Activated CD4-positive, alpha-beta T cell treated with anti-CD3 and anti-CD28 coated beads, Interleukin-2, amount 50 U/mL, for 48 hours (primary cell): ENCODE results near the gene PATJ.
A peak's percentile ranks its signal among the peaks of the same experiment; 100 is the strongest.
"Not testable (repeated sequence)": the region's sequence is repeated elsewhere in the genome, so short reads cannot be mapped to it uniquely, and the experiment has no call there.

Experiments
- DNase-seq, 2 experiments: peaks; one replicate each; pipeline ENCODE4 v3.0.0-alpha.2; 2020

The PATJ gene

DNA sequence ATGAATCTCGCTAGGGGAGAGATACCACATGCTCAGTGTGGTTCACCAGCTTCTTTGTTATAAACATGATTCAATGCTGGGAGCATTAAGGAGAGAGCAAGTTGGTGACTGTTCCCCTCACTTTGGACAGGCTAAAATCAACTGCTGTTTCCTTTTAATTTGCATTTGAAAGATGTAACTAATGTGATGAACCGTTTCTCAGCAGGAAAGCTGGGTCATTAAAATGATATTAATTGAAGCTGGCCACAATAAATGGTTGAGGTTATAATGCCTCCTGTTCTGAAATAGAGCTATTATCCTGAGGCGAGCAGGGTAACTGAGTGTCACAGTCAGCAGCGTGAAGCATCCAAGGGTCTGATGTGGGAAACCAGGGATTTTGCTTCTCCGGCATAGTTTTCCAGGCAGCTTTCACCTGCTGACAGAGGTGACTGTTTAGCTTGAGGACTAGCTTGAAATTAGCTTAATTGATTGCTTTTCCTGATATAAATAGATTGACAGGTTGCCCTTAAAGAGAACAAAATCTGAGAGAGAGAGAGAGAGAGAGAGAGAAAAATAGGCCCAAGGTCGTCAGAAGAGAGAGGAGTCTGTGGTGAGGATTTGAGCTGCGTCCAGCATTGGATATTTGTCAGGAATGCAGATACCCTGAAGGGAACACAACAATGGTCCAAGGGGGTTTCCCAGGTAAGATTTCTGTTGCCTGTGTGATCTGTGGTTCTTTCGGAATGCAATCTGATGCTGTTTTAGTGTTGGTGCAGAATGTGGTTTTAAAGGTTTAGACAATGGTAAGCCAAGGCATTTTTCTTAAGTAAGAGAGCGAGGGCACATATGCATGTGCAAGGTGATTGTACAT, 209.7 kb downstream of the PATJ start:
- DNase-seq = no peak

DNA sequence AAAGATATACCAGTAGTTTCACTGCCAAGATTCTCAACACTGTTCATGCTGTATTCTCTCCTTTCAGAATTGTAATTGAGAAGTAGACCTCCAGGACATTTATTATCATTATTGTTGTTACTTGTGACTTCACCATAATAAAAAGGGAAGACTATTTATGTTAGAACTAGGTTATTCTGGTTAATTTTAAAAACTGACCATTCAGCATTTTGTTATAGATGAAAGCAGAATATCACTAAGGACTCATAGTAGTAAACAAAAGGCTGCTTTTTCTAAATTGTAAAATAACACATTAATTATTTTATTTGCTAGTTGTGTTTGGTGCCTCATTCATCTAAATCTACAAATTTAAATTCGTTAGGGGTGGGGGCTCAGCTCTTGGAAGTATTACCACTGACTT, 210.4 kb downstream of the PATJ start:
- no peak for DNase-seq

DNA sequence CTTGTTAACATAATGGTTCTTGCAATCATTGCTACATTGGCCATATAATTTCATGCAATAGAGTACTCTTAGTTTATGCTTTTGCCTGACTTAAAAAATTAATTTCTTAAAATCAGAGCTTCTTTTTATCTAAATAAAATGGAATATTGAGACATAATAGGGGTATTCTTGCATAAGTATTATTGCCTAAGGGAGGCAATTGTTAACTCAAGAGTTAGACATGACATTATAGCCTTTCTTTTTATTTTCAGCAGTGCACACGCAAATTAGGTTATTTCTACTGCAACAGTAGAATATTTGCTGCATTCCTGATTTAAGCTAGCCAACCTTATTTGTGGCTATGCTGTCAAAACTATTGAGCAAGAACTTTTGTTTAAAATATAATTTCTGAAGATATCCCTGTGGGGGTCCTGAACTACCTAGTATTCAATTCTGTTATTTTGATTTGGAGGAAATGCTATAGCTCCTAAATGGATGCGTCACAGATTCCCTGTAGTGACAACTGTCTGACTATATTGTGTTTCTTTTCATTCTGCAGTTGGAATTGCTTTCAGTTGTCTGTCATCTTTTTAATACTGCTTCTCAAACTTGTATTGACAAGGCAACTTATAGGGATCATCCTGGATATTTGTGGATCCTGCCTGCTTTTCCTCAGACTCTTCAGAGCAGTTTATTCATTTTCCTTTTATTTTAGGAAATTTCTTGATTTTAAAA, 211.0 kb downstream of the PATJ start:
- DNase-seq = no peak

DNA sequence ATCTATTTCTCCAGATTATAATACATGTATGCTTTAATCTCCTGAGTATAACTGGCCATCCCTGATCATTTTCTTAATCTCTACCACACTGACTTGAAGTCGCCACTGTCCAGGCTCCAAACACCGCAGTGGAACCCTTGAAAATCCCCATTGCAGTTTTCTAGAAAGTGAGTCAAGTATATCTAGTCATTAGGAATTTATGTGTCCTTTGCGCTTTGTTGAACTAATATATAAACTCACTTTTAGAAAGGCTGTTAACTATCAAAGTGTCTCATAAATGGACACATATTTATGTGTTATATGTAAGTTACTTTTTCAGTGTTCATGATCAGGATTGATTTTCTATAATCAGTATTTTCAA, 211.5 kb downstream of the PATJ start:
- no peak for DNase-seq

DNA sequence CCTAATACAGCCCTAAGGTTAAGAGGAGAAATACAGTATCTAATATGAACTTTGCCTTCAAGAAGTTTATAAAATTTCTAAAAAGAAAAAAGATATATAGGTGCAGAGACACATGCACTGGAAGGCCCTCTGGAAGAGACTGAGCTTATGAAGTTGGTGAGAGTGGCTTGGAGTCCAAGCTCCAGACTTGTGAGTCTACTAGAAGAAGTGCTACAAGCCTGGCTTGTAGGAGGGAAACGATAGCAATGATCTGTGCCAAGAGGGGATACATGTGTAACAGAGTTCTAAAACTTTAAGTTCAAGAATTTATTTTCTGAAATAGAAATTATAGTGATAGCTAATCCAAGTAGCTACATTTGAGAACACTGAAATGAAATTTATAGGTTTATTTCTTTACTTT, 213.0 kb downstream of the PATJ start:
- no peak for DNase-seq

DNA sequence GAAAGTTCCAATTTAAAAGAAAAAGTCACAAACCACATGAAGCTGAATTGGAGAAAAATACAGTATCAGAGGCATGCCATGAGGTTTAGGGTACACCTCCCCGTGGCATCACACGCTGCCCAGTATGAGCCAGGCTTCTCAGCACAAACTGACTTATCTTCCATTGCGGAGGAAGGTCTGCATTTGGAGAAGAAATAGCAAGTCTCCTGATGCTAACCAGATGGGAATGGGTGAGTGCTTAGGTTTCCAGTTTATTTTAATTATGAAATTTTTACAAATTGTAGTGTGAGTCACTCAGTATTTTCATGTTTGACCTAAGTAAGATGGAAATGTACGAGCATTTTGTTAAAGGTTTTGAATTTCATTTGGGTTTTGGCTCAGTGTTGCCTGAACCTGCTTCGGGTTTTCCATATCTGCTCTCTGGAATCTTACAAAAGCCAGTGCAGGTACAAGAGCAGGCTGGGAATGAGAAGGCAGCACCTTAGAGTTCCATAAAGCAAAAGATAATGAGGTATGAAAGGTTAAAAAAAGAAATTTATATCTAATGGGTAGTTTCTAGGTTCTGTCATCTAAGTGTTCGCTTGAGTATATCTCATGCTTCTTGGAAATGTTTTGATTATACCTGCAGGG, 213.9 kb downstream of the PATJ start:
- DNase-seq = no peak

DNA sequence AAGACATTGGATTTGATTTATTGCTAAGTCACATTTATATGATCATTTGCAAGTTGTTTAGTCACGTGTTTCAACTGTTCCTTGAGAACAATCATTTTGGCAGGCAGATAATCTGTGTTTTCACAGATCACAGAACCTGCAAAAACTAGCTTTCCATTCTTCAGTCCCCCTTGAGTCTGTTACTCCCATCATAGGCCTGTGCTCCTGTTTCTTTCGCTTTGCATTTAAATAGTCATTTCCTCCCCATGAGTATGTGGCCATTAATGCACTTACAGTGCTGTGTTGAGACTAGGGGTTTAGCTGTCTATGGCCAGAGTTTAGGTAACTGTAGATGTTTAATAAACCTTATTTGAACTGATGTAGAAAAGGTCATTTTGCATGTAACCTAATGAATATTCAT, 214.5 kb downstream of the PATJ start:
- DNase-seq = no peak

DNA sequence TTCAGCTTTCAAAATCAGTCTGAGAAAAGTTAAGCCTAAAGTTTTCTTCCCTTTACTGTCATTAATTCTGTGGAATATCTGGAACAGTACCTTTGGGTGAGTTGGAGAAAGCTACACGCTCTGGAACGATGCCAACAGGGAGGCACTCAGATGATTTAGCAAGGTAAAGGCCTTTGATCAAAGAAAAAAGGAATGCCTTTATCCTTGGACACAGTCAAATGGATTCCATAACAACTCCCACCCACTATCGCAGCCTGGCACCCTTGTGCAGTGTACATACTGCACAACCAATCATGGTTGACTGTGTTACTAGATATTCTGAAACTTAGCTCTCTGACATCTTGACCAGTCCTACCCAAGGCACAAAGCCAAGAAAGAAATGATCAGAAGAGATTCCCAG, 218.7 kb downstream of the PATJ start:
- DNase-seq = no peak

DNA sequence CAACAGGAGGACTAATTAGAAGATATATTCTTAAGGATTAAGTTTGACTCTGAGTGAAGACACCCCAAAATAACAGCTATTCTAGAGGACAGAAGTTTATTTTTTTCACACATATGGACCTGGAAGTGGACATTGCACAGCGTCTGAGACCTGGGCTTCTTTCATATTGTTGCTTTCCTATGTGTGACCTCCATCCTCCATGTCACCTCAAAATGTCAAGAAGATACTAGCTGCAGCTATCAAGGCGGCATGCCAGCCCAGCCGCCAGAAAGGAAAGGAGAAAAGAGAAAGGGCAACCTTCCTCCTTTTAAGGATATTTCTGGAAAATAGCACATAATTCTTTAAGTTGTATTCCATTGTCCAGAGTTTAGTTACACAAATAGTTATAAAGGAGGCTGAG, 220.4 kb downstream of the PATJ start:
- DNase-seq = no peak

DNA sequence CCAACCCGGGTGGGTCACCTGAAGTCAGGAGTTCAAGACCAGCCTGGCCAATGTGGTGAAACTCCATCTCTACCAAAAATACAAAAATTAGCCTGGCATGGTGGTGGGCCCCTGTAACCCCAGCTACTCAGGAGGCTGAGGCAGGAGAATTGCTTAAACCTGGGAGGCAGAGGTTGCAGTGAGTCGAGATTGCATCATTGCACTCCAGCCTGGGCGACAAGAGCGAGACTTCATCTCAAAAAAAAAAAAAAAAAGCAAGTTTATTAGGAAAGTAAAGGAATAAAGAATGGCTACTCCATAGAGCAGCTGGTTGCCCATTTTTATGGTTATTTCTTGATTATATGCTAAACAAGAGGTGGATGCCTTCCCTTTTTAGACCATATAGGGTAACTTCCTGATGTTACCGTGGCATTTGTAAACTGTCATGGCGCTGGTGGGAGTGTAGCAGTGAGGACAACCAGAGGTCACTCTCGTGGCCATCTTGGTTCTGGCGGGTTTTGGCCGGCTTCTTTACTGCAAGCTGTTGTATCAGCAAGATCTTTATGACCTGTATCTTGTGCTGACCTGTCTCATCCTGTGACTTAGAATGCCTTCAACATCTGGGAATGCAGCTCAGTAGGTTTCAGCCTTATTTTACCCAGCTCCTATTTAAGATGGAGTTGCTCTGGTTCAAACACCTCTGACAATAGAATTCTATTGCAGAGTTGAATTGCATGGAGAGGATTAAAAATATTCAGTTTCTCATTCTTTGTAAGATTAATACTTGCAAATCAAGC, 224.4 kb downstream of the PATJ start:
- DNase-seq = not testable (repeated sequence)

DNA sequence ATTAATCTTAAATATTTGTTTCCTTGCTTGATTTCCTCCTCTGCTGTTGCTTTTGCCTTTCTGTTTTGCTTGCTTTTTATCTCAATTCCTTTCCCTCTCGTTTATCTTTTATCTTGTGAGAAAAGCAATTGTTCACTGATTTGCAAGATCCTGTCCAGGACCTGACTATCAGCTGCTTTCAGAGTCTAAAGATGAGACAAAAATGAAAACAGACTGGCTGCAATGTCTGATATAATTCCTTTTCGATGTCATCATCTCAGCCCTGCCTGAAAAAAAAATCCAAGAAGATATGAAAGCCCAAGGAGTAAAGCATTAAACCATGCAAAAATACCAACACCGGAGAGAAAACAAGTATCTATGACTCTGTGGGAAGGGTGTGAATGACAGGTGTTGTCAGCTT, 225.5 kb downstream of the PATJ start:
- DNase-seq = no peak

DNA sequence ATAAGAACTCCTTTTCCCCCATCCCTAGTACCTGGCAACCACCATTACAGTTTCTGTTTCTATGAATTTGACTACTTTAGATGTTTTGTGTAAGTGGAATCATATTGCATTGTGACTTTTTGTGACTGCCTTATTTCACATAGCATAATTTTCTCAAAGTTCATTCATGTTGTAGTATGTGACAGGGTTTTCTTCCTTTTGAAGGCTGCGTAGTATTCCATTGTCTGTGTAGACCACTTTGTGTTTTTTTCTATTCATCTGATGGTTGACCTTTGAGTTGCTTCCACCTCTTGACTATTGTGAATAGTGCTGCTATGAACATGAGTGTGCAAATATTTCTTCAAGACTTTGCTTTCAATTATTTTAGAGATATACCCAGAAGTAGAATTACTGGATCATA, 226.6 kb downstream of the PATJ start:
- DNase-seq = no peak

DNA sequence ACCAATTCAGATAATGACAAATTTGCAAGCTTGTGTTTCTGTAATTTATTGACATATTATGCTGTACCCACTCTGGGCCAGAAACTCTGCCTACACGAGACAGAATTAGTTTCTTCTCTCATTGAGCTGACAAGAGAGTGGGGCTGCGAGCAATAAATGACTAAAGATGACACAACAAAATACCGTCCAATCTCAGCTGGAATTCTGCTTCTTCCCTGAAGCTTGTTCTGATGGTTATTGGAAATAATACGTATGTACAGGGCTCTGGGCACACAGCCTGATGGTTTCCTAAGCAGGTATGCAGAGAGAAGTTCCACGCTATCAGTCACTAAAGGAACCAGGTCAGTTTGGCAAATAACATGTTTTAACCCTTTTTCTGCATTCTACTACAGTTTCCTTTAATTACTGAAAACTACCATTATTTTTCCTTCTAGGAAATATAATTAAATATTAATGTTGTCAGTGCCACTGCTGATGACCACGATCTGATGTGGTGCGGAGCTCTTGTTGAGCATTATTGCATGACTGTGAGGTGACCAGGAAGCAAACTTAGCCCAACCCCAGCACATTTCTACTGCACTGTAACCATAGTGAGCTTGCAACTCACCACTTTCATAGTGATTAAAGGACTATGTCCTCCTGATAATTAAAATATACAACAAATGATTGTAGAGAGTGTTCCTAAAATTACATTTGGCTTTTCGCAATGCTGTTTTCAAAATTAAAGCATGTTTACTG, 231.0 kb downstream of the PATJ start:
- no peak for DNase-seq

DNA sequence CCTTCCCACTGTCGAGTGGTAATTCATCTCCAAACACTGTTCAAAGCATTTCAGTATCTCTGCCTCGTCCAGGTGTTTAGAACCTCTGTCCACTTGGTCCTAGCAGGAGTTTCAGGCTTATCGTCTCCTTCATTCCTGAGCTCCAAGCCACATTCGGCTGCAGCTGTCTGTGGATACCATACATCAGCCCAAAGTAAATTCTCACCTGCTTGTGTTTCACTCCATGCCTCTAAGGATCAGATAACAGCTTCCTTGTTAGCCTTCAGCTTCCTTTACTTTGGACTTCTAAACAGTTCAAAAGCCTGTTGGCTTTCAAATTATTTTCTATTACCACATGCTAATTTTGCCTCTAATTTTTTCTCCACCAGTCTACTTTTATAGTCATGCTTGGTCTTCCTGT, 233.4 kb downstream of the PATJ start:
- DNase-seq = no peak

DNA sequence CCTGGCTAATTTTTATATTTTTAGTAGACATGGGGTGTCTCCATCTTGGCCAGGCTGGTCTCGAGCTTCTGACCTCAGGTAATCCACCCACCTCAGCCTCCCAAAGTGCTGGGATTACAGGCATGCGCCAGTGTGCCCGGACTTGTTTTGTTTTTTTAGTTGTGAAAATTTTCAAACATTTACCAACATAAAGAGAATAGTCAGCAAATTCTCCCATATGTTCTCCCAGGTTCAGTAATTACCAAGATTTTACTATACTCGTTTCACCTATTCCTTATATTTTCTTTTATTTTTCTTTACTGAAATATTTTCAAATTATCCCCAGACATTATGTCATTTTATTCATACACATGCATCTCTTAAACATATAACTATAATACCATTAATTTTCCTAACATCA, 234.3 kb downstream of the PATJ start:
- DNase-seq = no peak

DNA sequence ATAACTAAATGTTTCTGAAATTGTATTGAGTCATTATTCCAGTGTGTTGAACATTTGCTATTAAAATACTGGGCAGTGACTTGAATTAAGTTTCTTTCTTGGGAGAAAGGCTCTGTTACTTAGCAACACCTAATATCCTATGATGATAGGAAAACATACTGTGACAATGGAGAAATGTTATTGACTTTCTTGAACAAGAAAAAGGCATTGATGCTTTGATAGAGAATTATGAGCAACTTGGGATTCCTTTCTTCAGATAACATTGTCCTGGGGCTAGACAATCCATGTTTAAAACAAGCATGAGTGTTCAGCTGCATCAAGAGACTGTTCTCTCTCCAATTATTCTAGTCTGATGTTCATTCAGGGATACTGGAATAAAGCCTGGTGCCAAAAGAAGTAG, 236.5 kb downstream of the PATJ start:
- DNase-seq = no peak

DNA sequence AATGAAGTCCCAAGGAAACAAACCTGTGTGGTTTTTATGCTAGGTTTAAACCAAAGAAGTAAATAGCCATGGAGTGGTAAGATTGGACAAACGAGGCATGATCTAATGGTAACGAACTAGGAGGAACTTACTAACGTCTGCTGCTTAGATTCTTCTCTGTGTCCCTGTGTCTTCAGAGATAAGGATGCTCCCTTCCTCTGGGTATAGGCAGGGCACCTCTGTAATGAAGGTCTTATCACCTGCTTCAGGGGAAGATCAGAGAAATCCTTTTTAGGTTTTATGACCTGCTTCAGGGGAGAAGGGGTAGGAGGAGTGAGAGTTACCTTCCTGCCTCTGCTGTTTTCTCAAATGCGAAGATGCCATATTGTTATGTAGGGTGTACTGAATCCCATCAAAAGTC, 237.4 kb downstream of the PATJ start:
- no peak for DNase-seq

DNA sequence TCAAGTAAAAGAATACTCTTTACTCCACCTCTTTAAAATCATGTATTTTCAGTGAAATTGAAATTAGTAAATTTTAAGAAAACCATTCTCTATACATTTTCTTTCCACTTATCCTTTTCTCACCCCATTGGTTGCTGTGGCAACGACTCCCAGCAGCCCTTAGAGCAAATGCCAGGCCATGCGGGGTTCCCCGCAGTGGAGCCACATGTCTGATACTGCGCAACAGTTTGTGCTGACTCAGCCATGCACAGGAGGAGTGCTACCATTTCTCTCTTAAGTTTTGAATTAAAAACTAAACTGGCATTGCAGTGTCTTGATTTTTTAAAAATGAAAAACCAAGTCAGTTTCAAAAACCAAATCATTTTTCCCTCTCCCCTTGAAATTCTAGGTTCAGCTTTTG, 238.3 kb downstream of the PATJ start:
- peak in 1 of 2 experiments; percentile 5 for DNase-seq

DNA sequence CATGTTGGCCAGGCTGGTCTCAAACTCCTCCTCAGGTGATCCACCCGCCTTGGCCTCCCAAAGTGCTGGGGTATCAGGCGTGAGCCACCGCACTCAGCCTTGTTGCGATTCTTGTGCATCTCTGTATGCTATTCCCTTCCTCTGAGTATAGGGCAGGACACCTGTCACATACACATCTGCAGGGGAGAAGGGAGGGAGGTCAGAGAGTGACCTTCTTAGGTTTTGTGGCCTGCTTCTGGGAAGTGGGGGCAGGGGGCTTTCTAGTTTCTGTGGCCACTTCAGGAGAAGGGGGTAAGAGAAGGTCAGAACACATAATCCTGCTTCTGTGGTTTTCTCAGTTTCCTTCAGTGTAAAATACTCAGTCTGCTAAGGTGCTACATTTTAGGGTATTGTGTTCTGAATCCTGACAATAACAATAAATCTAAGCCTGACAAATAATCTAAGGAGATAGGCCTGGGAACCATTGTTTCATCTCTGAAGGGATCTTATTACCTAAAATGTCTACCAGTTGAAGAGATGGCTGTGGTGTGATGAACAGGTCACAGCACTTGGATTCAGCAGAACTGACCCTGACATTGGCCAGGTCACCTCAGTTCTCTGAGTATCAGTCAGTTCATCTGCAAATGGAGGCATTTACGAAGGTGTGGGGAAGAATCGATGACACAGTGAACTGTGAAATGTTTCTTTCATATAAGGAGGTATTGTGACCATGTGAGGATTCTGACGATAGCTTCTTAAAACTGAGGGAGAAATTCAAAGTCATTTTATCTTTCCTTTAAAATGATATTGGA, 239.8 kb downstream of the PATJ start:
- DNase-seq = no peak

DNA sequence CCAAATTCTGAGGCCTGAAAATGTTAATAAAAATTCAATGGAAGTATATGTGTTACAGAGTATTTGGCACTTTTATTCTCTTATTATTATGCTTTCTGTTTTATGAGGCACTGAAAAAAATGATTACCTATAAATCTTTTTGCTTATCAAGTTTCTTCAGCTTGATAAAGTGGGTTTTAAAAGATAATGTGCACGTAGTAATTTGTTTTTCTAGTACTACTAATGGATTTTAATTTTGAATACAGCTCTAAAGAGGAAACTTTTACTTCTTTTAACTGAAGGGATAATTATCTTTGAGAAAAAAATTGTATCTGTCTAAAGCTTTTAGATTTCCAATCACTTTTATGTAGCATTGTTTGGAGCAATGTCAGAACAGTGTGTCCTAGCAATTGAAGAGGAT, 241.0 kb downstream of the PATJ start:
- DNase-seq = no peak

DNA sequence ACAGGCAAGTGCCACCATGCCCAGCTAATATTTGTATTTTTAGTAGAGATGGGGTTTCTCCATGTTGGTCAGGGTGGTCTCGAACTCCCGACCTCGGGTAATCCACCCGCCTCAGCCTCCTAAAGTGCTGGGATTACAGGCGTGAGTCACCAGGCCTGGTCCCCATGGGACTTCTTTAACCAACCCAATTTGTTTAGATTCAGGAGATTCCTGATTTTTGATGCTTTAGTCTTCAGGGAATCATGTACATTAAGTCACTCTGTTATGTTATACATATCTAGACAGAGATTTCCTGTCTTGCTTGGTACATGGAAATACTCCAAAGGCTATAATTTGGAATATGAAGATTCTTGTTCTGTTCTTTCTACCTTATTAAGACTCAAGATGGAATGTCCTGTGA, 250.0 kb downstream of the PATJ start:
- DNase-seq = no peak
